ENCODE measurements around the gene KCNH2. TPM values are rescaled to one million over a fixed set of nuclear protein-coding genes. Genes with fewer than 3 reads are reported as not detected.

KCNH2 gene
- total and polyA plus RNA-seq, 2 of the 8 experiments (the other 6 are each of a cell fraction or from before 2014, with no cell fraction given), result 8.0 to 15.0 TPM

- no peak overlapping the region for H2BK5ac ChIP-seq (ENCODE audit: low read depth, low read length)
- H3K9me3 ChIP-seq (ENCODE audit: insufficient read depth in 2 of 2, low read depth in 1 of 2, low read length in 1 of 2), result no peaks in the 10 kb centered on the region
- POLR2A ChIA-PET (ENCODE audit: partially characterized antibody), result interaction anchor here (1.4 to 1.9 kb wide), 2 partner anchors 11 to 13 kb away, joined by 4 to 6 read pairs; no protein-coding TSS in a partner anchor
- peak overlapping the region; percentile 49 for H4K91ac ChIP-seq (replicated peaks; ENCODE audit: insufficient read length, low read length)
- no peak overlapping the region for H2BK120ac ChIP-seq (replicated peaks; ENCODE audit: low read depth, low read length)
- no peak overlapping the region for H3K23ac ChIP-seq (ENCODE audit: insufficient read length)
- no peak overlapping the region for H3K14ac ChIP-seq (ENCODE audit: insufficient read length)
- no peak overlapping the region for H4K5ac ChIP-seq (ENCODE audit: insufficient read length, low read depth, low read length)
- H2BK20ac ChIP-seq (ENCODE audit: low read length), result peak overlapping the region; percentile 80; the same call in 1 of the 2 replicates
- H3K4me1 ChIP-seq (replicated peaks in 1 of 4; ENCODE audit: control insufficient read depth in 3 of 4, insufficient read depth in 4 of 4, low read length in 3 of 4), result peaks cover 9 to 47% (median 36%) of the 10 kb centered on the region in 4 experiments
- H2BK15ac ChIP-seq (ENCODE audit: low read length), result peak overlapping the region; percentile 98; the same call in 1 of the 2 replicates
- no peak overlapping the region for H2AK5ac ChIP-seq (ENCODE audit: low read depth, low read length)
- no peak overlapping the region for H2BK12ac ChIP-seq (ENCODE audit: low read depth, low read length)
- peak overlapping the region; percentile 48 for H3K18ac ChIP-seq (ENCODE audit: extremely low read depth, low read length)
- FAIRE-seq, result no peak
- H3K79me2 ChIP-seq (ENCODE audit: control insufficient read depth in 1 of 2, insufficient read depth in 2 of 2, low read length in 2 of 2), result no peaks in the 10 kb centered on the region
- no peaks in the 10 kb centered on the region; the same call in 1 of the 2 replicates for H3K79me1 ChIP-seq (ENCODE audit: low read depth, low read length)
- H3K56ac ChIP-seq (replicated peaks; ENCODE audit: insufficient read length, low read depth, low read length), result no peak overlapping the region
- TF ChIP-seq SRF (IDR thresholded peaks at IDR 0.05; ENCODE audit: low read depth, low read length) (no peak), POLR2AphosphoS5 (IDR thresholded peaks at IDR 0.05; ENCODE audit: low read depth, low read length) (no peak), SIN3A (conservative IDR thresholded peaks at IDR 0.05 in 1 of 2, IDR thresholded peaks at IDR 0.05 in 1 of 2; ENCODE audit: low read depth in 1 of 2, low read length in 2 of 2) (no peak), RFX5 (IDR thresholded peaks at IDR 0.05; ENCODE audit: borderline replicate concordance, low read depth, low read length) (no peak), TAF1 (IDR thresholded peaks at IDR 0.05; ENCODE audit: low read depth, low read length) (no peak), SP1 (IDR thresholded peaks at IDR 0.05; ENCODE audit: low read depth, low read length) (no peak), CHD1 (IDR thresholded peaks at IDR 0.05; ENCODE audit: low read depth, low read length) (no peak), NANOG (IDR thresholded peaks at IDR 0.05; ENCODE audit: insufficient read depth, low read depth, low read length, poor library complexity, severe bottlenecking) (no peak), GABPA (IDR thresholded peaks at IDR 0.05; ENCODE audit: borderline replicate concordance, insufficient read depth, low read length) (no peak)
- peaks cover 23% of the 10 kb centered on the region for H3K23me2 ChIP-seq (ENCODE audit: low read depth, low read length)
- WGBS, 2 experiments (ENCODE audit: extremely low coverage in 1 of 2, insufficient coverage in 1 of 2, insufficient read length in 1 of 2, insufficient replicate concordance in 2 of 2, low coverage in 1 of 2, low lambda C conversion rate in 2 of 2, missing lambda C conversion rate in 1 of 2), result 72% methylated on average over 9 of the region's 9 CpGs; no CpG with 5 or more reads in 1 of the 2 experiments
- no peak overlapping the region for H3K27ac ChIP-seq (ENCODE audit: low read depth, low read length)
- CTCF ChIA-PET (ENCODE audit: partially characterized antibody), result interaction anchor here (0.9 to 27.0 kb wide), 6 partner anchors 1 to 139 kb away, joined by 3 to 797 read pairs (median 10); partner anchors contain the start of gene KCNH2
- H4K20me1 ChIP-seq (replicated peaks in 1 of 2; ENCODE audit: control insufficient read depth in 1 of 2, insufficient read depth in 2 of 2, low read length in 2 of 2), result peaks cover 2 to 9% of the 10 kb centered on the region in 2 experiments
- peaks cover 2 to 30% (median 25%) of the 10 kb centered on the region in 4 experiments for H3K27me3 ChIP-seq (replicated peaks in 1 of 4; ENCODE audit: control insufficient read depth in 3 of 4, extremely low read depth in 1 of 4, insufficient read depth in 3 of 4, low read length in 3 of 4)
- H2AFZ ChIP-seq (ENCODE audit: low read length), result no peak overlapping the region
- H3K4ac ChIP-seq (replicated peaks; ENCODE audit: insufficient read length, low read depth, low read length), result no peak overlapping the region
- no peak overlapping the region for H4K8ac ChIP-seq (ENCODE audit: extremely low read depth, insufficient read depth, low read length)
- H3K4me3 ChIP-seq (ENCODE audit: extremely low read depth in 1 of 4, insufficient read depth in 2 of 4, low read depth in 3 of 4, low read length in 4 of 4), result peak overlapping the region; percentile 33 to 93 (median 58); a peak in 7 of 8 replicates
- H3K4me2 ChIP-seq (ENCODE audit: insufficient read depth in 1 of 2, low read depth in 2 of 2, low read length in 2 of 2), result peak overlapping the region; percentile 84 to 99
- no peak for DNase-seq (ENCODE audit: low read depth in 1 of 2, low spot score in 2 of 2)
- H3K36me3 ChIP-seq (ENCODE audit: control insufficient read depth in 2 of 4, insufficient read depth in 4 of 4, low read length in 3 of 4), result no peaks in the 10 kb centered on the region
- H3K9ac ChIP-seq (replicated peaks in 1 of 4; ENCODE audit: extremely low read depth in 1 of 4, low read depth in 3 of 4, low read length in 3 of 4), result no peak overlapping the region
These were observed 2.4 kb downstream of the KCNH2 start for GRCh38 chr7:150975536-150976319.

All from H1 (cell line).